ENCODE measurements around the gene OR4C45. TPM values are rescaled to one million over a fixed set of nuclear protein-coding genes. Genes with fewer than 3 reads are reported as not detected.
A peak's percentile ranks its signal among the peaks of the same experiment; 100 is the strongest.
"Not testable (repeated sequence)": the region's sequence is repeated elsewhere in the genome, so short reads cannot be mapped to it uniquely, and the experiment has no call there.

OR4C45 gene
- total RNA-seq, 6 experiments from 2014 or later = not detected

DNA sequence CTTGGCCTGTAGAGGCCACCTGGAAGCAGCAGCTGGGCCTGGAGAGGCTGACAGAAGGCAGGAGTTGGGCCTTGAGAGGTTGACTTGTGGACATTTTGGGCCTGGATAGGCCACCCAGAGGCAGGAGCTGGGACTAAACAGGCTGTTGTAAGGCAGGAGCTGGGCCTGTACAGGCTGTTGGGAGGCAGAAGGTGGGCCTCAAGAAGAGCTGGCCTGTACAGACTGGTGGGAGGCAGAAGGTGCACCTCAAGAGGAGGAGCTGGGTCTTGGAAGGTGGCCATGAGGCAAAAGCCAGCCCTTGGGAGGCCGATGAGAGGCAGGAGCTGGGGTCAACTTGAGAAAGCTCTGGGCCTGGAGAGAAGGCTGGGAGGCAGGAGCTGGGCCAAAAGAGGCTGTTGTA, 45.3 kb downstream of the OR4C45 start:
- peak in 1 of 4 donors; percentile 17 for ATAC-seq
- Histone ChIP-seq H3K36me3 (no peaks in the 10 kb centered on the region), H3K27ac (no peak overlapping the region), H3K4me3 (no peak overlapping the region), H3K4me1 (no peaks in the 10 kb centered on the region), H3K9me3 (no peaks in the 10 kb centered on the region), H3K27me3 (no peaks in the 10 kb centered on the region)
- WGBS (ENCODE audit: insufficient coverage, low coverage, low lambda C conversion rate, missing lambda C conversion rate) = 86% methylated on average over 1 of the region's 1 CpG
- TF ChIP-seq POLR2A (IDR thresholded peaks at IDR 0.05) = no peak
- TF ChIP-seq, protein P1, sequence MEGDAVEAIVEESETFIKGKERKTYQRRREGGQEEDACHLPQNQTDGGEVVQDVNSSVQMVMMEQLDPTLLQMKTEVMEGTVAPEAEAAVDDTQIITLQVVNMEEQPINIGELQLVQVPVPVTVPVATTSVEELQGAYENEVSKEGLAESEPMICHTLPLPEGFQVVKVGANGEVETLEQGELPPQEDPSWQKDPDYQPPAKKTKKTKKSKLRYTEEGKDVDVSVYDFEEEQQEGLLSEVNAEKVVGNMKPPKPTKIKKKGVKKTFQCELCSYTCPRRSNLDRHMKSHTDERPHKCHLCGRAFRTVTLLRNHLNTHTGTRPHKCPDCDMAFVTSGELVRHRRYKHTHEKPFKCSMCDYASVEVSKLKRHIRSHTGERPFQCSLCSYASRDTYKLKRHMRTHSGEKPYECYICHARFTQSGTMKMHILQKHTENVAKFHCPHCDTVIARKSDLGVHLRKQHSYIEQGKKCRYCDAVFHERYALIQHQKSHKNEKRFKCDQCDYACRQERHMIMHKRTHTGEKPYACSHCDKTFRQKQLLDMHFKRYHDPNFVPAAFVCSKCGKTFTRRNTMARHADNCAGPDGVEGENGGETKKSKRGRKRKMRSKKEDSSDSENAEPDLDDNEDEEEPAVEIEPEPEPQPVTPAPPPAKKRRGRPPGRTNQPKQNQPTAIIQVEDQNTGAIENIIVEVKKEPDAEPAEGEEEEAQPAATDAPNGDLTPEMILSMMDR (IDR thresholded peaks at IDR 0.05) = no peak
- no peak for DNase-seq
- intact Hi-C loops (cut with DNase I) = no loop called here

DNA sequence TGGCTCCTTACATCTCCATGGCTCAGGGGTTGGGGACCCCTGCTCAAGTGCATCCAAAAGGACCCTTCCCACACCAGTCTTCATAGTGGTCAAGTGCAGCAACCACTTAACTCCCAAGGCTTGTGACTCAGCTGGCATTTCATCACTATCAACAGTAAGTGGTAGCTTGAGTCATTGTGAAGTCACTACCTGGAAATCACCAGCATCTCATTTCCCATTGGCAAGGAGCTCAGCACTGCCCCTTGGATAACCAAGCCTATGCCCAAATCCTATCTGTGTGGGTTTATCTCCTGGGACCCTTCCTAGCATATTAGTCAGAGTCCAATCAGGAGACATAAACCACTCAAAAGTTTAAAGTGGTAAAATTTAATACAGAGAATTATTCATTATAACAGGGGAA, 46.3 kb downstream of the OR4C45 start:
- intact Hi-C loops (cut with DNase I); ATAC-seq; H3K36me3 ChIP-seq; H3K27me3 ChIP-seq; DNase-seq; H3K9me3 ChIP-seq; H3K4me3 ChIP-seq; H3K27ac ChIP-seq; H3K4me1 ChIP-seq: not testable (repeated sequence)

DNA sequence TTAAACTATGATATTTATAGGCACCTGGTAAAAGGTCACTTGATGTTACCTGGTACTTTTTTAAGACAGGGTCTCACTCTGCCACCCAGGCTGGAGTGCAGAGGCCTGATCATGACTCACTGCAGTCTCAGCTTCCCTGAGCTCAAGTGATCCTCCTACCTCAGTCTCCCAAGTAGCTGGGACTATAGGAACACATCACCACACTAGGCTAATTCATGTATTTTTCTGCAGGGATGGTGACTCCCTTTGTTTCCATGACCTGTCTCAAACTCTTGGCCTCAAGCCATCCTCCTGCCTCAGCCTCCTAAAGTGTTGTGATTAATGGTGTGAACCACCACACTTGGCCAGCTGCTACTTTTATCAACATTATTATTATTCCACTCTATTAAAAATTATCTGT, 47.6 kb downstream of the OR4C45 start:
- no peaks in the 10 kb centered on the region for H3K36me3 ChIP-seq
- no peaks in the 10 kb centered on the region for H3K27me3 ChIP-seq
- ATAC-seq (no peak), DNase-seq (no peak)
- TF ChIP-seq, protein P1 (IDR thresholded peaks at IDR 0.05) = no peak
- no peak for TF ChIP-seq POLR2A (IDR thresholded peaks at IDR 0.05)
- no peaks in the 10 kb centered on the region for H3K9me3 ChIP-seq
- H3K4me1 ChIP-seq = no peaks in the 10 kb centered on the region
- intact Hi-C loops (cut with DNase I) = no loop called here
- H3K4me3 ChIP-seq = no peak overlapping the region
- no peak overlapping the region for H3K27ac ChIP-seq

Other genes with a start within 250 kb of the OR4C45 start
- gene OR4C13, start 80.5 kb upstream of the OR4C45 start, total RNA-seq = not detected
- gene OR4C12, start 50.3 kb upstream of the OR4C45 start, total RNA-seq = not detected

Data from right lobe of liver (tissue), 6 donors.